Upper lobe of left lung (tissue), 4 donors: ENCODE measurements around the gene TMEM121B.

ENCODE experiments used
- POLR2AphosphoS5 ChIP-seq, 2 donors: sonication (generic); formaldehyde crosslinking; IDR thresholded peaks; one replicate each; pipeline ENCODE4 v1.5.1; 2017; ENCODE audit warnings: antibody characterized with exemption in 2 of 2
- TF ChIP-seq, protein P1 (sequence below), 6 experiments: fragments of 450-650 bp in 4 of 6; fragments of 200-600 bp in 2 of 6; sonication (generic) in 2 of 6; IDR thresholded peaks; one replicate each; pipeline ENCODE4 v1.5.1; 2016 to 2019; ENCODE audit warnings: antibody characterized with exemption in 6 of 6

DNA sequence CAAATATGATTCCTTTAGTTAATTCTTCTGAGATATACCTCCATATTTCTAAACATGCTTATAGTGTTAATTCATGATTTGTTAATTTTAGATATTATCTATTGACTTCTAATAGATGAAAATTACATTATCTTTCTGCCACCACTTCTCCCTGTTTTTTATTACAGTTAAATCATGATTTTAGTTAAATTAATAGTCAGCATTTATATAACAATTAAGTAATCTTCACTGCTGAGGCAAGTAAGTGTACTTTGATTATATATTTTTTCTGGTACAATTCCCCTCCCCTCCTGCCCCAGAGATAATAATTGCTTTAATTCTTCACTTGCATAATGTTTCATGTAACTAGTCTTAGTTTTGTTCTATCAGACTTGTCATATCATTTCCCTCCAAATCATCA lies 30.6 kb downstream of the TMEM121B start:
- TF ChIP-seq, protein P1, sequence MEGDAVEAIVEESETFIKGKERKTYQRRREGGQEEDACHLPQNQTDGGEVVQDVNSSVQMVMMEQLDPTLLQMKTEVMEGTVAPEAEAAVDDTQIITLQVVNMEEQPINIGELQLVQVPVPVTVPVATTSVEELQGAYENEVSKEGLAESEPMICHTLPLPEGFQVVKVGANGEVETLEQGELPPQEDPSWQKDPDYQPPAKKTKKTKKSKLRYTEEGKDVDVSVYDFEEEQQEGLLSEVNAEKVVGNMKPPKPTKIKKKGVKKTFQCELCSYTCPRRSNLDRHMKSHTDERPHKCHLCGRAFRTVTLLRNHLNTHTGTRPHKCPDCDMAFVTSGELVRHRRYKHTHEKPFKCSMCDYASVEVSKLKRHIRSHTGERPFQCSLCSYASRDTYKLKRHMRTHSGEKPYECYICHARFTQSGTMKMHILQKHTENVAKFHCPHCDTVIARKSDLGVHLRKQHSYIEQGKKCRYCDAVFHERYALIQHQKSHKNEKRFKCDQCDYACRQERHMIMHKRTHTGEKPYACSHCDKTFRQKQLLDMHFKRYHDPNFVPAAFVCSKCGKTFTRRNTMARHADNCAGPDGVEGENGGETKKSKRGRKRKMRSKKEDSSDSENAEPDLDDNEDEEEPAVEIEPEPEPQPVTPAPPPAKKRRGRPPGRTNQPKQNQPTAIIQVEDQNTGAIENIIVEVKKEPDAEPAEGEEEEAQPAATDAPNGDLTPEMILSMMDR (IDR thresholded peaks at IDR 0.05), result no peak
- TF ChIP-seq POLR2AphosphoS5 (IDR thresholded peaks at IDR 0.05), result no peak
